GM12878 (cell line): Measurements from ENCODE around the gene LRRC70.

Experiments used
- EED ChIP-seq: sonication (generic); IDR thresholded peaks from 2 replicates; pipeline ENCODE4 v1.6.1; 2016; ENCODE audit warnings: antibody characterized with exemption, low read depth
- EP300 ChIP-seq, 2 experiments: fragments of 150-350 bp in 1 of 2; IDR thresholded peaks; 2 replicates each; pipeline ENCODE4 v1.6.1; 2011 to 2012; ENCODE audit warnings: low read depth in 2 of 2, low read length in 2 of 2, borderline replicate concordance in 1 of 2, improper control_type of control experiment in 1 of 2, inconsistent platforms in 1 of 2; ENCODE audit not compliant: control insufficient read depth in 1 of 2
- KDM1A ChIP-seq: fragments of 200-600 bp; sonication (generic); IDR thresholded peaks from 2 replicates; pipeline ENCODE4 v1.6.1; 2016; ENCODE audit warnings: borderline replicate concordance
- POLR2A ChIP-seq: IDR thresholded peaks from 2 replicates; pipeline ENCODE4 v1.6.1; 2011; ENCODE audit warnings: low read depth, mild to moderate bottlenecking, low read length
- POLR2AphosphoS5 ChIP-seq: IDR thresholded peaks from 2 replicates; pipeline ENCODE4 v1.6.1; 2011; ENCODE audit warnings: mild to moderate bottlenecking, low read length, inconsistent platforms
- RFX5 ChIP-seq: IDR thresholded peaks from 2 replicates; pipeline ENCODE4 v1.6.1; 2011; ENCODE audit warnings: low read depth, low read length, improper control_type of control experiment
- SMAD1 ChIP-seq: fragments of 450-650 bp; IDR thresholded peaks from 2 replicates; pipeline ENCODE4 v1.6.1; 2018; ENCODE audit warnings: mild to moderate bottlenecking, low read depth; ENCODE audit not compliant: partially characterized antibody
- TCF3 ChIP-seq: IDR thresholded peaks from 2 replicates; pipeline ENCODE4 v1.6.1; 2012; ENCODE audit warnings: low read depth, mild to moderate bottlenecking, low read length, borderline replicate concordance; ENCODE audit not compliant: insufficient read depth
- TF ChIP-seq, protein P1 (sequence below), 3 experiments: IDR thresholded peaks in 2 of 3; conservative IDR thresholded peaks in 1 of 3; 2 replicates each; pipeline ENCODE4 v1.5.1; 2011; ENCODE audit warnings: low read depth in 3 of 3, low read length in 3 of 3, mild to moderate bottlenecking in 3 of 3, control low read depth in 2 of 3, moderate library complexity in 2 of 3, inconsistent platforms in 1 of 3, mixed read lengths in 1 of 3; ENCODE audit not compliant: control insufficient read depth in 2 of 3, insufficient read depth in 1 of 3; ENCODE audit errors: extremely low read depth in 1 of 3

DNA sequence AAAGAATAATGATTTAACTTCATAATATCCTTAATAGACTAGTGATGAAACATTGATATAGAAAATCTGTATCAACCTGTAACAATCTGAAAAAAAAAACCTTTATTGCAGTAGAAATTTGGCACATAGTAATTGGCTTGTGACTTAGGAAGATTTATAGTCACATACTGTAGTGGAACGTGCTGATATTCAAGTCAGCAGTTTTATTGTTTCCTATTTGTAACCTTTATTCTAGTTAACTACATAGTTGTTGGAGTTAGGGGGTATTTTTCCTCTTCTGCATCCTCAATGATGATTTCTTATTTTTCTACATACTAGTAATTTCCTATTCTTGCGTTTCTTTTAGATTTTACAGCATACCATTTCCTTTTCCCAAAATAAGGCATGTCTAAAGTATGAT is 14.5 kb upstream of the LRRC70 start:
- TF ChIP-seq RFX5 (no peak), SMAD1 (no peak), POLR2AphosphoS5 (no peak), EED (no peak), POLR2A (no peak), KDM1A (no peak), EP300 (IDR thresholded peaks at IDR 0.05; ENCODE audit: borderline replicate concordance in 1 of 2, control insufficient read depth in 1 of 2, low read depth in 2 of 2, low read length in 2 of 2) (no peak), TCF3 (no peak)
- TF ChIP-seq, protein P1, sequence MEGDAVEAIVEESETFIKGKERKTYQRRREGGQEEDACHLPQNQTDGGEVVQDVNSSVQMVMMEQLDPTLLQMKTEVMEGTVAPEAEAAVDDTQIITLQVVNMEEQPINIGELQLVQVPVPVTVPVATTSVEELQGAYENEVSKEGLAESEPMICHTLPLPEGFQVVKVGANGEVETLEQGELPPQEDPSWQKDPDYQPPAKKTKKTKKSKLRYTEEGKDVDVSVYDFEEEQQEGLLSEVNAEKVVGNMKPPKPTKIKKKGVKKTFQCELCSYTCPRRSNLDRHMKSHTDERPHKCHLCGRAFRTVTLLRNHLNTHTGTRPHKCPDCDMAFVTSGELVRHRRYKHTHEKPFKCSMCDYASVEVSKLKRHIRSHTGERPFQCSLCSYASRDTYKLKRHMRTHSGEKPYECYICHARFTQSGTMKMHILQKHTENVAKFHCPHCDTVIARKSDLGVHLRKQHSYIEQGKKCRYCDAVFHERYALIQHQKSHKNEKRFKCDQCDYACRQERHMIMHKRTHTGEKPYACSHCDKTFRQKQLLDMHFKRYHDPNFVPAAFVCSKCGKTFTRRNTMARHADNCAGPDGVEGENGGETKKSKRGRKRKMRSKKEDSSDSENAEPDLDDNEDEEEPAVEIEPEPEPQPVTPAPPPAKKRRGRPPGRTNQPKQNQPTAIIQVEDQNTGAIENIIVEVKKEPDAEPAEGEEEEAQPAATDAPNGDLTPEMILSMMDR (IDR thresholded peaks at IDR 0.05 in 2 of 3, conservative IDR thresholded peaks at IDR 0.05 in 1 of 3; ENCODE audit: control insufficient read depth in 2 of 3, extremely low read depth in 1 of 3, insufficient read depth in 1 of 3, low read depth in 3 of 3, low read length in 3 of 3): no peak
